Measurements from ENCODE around the gene SYT7.

- no peak for TF ChIP-seq MXI1 (IDR thresholded peaks at IDR 0.05; ENCODE audit: low read depth, low read length)
- no peak for TF ChIP-seq CBX5 (IDR thresholded peaks at IDR 0.05; ENCODE audit: low read depth)
- TF ChIP-seq POLR2A (IDR thresholded peaks at IDR 0.05; ENCODE audit: low read depth, low read length), result no peak
- no peak for TF ChIP-seq MLLT1 (IDR thresholded peaks at IDR 0.05)
- no peak for TF ChIP-seq ZNF217 (IDR thresholded peaks at IDR 0.05)
- TF ChIP-seq CEBPB (IDR thresholded peaks at IDR 0.05; ENCODE audit: borderline replicate concordance in 1 of 2, low read depth in 2 of 2, low read length in 2 of 2), result no peak
- no peak for TF ChIP-seq CTCF (IDR thresholded peaks at IDR 0.05 in 2 of 3, conservative IDR thresholded peaks at IDR 0.05 in 1 of 3; ENCODE audit: control insufficient read depth in 2 of 3, extremely low read depth in 1 of 3, insufficient read depth in 1 of 3, low read depth in 3 of 3, low read length in 3 of 3)
- no peak for TF ChIP-seq RAD21 (IDR thresholded peaks at IDR 0.05; ENCODE audit: insufficient read depth, low read depth, low read length)
- TF ChIP-seq EP300 (IDR thresholded peaks at IDR 0.05; ENCODE audit: borderline replicate concordance in 1 of 2, control insufficient read depth in 1 of 2, low read depth in 2 of 2, low read length in 2 of 2), result no peak
- TF ChIP-seq POLR2AphosphoS5 (IDR thresholded peaks at IDR 0.05; ENCODE audit: low read length), result no peak
- TF ChIP-seq SUPT20H (IDR thresholded peaks at IDR 0.05; ENCODE audit: borderline replicate concordance, control insufficient read depth, low read depth, low read length), result no peak
These were observed 8.0 kb downstream of the SYT7 start for GRCh38 chr11:61572913-61573312.

Data from GM12878 (cell line).